ENCODE results near the gene P2RX3.
A peak's percentile ranks its signal among the peaks of the same experiment; 100 is the strongest.

P2RX3 gene

GRCh38 chr11:57310091-57310490 lies 28.1 kb upstream of the P2RX3 start:
- no peak for DNase-seq (ENCODE audit: low read depth in 2 of 2)

- DNase-seq (ENCODE audit: low read depth in 2 of 2): no peak
Measured at GRCh38 chr11:57310630-57311086, 27.5 kb upstream of the P2RX3 start.

- DNase-seq (ENCODE audit: low read depth in 2 of 2): peak; percentile 69 to 73
Measured at GRCh38 chr11:57311109-57311936, 26.8 kb upstream of the P2RX3 start.

GRCh38 chr11:57312511-57313021 lies 25.6 kb upstream of the P2RX3 start:
- DNase-seq (ENCODE audit: low read depth in 2 of 2): no peak

GRCh38 chr11:57313071-57313787 lies 24.9 kb upstream of the P2RX3 start:
- no peak for DNase-seq (ENCODE audit: low read depth in 2 of 2)

GRCh38 chr11:57313788-57314135 lies 24.4 kb upstream of the P2RX3 start:
- no peak for DNase-seq (ENCODE audit: low read depth in 2 of 2)

GRCh38 chr11:57314221-57314973 lies 23.8 kb upstream of the P2RX3 start:
- no peak for DNase-seq (ENCODE audit: low read depth in 2 of 2)

DNA sequence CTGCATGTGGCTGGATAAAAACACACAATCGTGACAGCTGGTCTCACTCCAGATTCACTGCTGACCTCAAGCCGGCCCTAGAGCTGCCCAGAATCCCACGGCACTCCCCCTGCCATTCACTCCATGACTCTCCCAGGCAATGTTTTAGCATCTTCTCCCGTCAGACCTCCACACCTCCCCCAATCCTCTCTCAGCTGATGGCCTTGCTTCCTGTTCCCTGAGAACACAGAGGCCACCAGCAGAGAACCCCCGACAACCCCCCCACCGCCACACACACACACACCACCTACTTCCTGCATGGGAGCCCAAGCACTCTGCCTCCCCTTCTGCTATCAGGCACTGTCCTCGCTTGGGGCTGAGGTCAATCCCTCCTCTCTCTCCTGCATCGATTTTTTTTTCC lies 22.7 kb upstream of the P2RX3 start:
- DNase-seq (ENCODE audit: low read depth in 2 of 2): no peak

GRCh38 chr11:57316017-57316416 lies 22.1 kb upstream of the P2RX3 start:
- no peak for DNase-seq (ENCODE audit: low read depth in 2 of 2)

GRCh38 chr11:57318178-57318577 lies 20.0 kb upstream of the P2RX3 start:
- DNase-seq (ENCODE audit: low read depth in 2 of 2): no peak

GRCh38 chr11:57320067-57320718 lies 18.0 kb upstream of the P2RX3 start:
- DNase-seq (ENCODE audit: low read depth in 2 of 2): no peak

DNA sequence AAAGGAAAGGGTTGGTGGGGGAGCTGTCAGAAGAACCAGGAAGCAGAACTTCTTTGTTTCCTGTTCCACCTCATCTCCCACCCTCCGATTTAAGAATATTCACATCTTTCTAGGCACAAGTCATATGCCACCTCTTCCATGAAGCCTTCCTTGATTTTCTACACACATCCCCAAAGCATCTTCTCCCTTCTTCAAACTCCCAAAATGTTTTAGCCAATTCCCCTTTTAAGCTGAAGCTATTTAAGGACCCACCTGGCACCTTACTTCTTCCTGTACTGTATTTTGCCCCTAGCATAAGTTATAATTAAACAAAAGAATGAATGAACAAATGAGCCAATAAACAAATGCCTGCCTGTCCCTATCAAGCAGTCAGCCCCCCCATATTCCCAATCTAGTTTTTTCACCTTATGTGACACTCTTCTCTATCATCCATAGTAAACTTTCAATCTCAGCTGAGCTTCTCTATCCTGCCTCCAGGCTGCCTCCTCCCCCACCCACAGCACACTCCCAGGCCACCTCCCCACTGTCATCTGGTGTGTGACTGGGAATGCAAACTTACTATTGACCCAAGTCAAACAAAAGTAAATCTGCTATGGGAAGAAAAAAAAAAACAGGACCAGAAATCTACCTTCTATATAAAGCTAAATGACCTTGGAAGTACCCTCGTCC lies 17.3 kb upstream of the P2RX3 start:
- DNase-seq (ENCODE audit: low read depth in 2 of 2): no peak

- no peak for DNase-seq (ENCODE audit: low read depth in 2 of 2)
Measured at GRCh38 chr11:57321388-57322255, 16.5 kb upstream of the P2RX3 start.

DNA sequence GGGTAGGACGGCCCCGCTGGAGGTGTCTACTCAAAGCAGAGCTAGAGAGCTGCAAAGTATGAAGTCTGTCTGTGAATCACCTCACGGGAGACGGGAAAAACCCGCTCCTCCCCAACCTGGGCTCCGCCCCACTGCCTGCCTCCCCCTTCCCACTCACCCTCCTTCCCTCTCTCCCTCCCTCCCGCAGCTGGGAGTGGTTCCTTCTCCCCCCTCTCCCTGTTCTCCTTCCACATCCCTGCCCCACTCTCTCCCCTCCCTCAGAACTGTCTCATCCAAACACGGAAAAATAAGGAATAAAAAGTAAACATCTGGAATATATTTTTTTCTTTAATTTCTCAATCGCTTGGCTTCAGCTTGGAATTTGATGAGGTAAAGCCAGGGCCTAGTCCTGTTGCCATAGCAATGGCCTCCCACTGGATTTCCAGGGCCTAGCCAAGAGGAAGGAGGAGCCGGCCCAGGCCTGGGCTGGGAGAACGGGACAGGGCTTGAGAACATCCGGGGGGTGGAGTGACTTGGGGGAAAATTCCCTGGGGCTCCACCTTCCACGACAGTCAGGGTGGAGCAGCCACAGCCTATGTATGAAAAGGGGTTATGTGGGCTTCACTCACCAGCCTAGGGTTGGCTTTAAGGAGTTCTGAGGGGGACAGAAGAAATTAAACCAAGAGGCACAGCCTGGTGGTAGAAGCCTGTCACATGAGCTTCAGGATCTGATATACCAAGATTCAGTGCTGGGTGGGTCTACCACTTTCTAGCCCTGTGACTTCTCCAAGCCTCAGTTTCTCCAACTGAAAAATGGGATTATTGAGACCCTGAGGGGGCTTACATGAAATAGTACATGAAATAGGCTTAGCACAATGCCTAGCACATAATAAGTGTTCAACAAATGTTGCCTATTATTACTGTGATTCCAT lies 15.6 kb upstream of the P2RX3 start:
- no peak for DNase-seq (ENCODE audit: low read depth in 2 of 2)

DNA sequence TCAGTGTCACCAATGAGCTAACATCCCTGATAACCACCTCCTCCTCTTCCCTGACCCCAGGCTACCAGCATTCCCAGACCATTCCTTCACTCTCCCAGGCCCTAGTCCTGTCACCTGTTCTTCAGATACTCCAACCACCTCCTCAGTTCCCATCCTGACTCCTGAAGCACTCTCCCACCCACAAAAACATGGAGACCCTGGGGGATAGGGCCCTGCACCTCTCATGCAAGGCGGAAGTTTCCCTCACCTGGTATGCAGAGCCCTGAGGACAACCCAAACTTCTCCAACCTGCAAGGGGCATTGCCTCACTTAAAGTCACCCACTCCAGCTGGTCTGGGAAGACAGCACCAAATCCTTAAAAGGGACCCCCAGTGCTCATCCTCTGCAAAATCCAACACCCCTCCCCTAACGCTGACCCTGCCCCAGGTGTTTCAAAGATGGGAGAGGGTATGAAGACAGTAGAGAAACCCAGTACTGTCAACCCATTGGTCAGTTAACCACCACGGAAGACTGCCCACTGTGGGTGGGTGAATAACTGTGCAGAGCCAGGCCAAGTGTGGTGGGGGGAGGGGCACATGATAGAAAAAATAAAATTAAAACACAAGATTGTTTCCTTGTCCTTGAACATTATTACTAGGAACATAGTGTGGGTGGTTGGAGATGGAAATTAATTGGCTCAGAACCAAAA lies 14.8 kb upstream of the P2RX3 start:
- no peak for DNase-seq (ENCODE audit: low read depth in 2 of 2)

DNA sequence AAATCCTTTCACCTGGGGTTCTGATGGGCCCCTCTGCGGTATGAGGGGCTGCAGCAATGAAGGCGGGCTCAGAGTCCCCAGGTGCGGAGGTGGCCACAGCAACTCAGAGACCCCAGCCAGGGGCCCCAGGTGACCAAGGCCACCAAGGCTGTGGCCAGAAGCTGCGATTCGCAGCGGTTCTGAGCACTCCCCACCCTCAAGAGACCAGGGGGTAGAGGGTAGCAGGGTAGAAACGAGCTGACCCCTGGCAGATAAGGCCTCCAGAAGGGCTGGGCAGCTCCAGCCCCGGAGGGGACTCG lies 14.3 kb upstream of the P2RX3 start:
- DNase-seq (ENCODE audit: low read depth in 2 of 2): no peak

- no peak for DNase-seq (ENCODE audit: low read depth in 2 of 2)
Measured at GRCh38 chr11:57324154-57324885, 13.8 kb upstream of the P2RX3 start.
